IPS DF 4.7 (cell line): Measurements from ENCODE around the gene POLRMT.

Experiments
- DNase-seq: peaks from one replicate; pipeline ENCODE4 v3.0.0-alpha.2; 2013; ENCODE audit warnings: low spot score; ENCODE audit errors: extremely low read depth

POLRMT gene

GRCh38 chr19:579842-580155, 53.5 kb downstream of the POLRMT start:
- no peak for DNase-seq

DNA sequence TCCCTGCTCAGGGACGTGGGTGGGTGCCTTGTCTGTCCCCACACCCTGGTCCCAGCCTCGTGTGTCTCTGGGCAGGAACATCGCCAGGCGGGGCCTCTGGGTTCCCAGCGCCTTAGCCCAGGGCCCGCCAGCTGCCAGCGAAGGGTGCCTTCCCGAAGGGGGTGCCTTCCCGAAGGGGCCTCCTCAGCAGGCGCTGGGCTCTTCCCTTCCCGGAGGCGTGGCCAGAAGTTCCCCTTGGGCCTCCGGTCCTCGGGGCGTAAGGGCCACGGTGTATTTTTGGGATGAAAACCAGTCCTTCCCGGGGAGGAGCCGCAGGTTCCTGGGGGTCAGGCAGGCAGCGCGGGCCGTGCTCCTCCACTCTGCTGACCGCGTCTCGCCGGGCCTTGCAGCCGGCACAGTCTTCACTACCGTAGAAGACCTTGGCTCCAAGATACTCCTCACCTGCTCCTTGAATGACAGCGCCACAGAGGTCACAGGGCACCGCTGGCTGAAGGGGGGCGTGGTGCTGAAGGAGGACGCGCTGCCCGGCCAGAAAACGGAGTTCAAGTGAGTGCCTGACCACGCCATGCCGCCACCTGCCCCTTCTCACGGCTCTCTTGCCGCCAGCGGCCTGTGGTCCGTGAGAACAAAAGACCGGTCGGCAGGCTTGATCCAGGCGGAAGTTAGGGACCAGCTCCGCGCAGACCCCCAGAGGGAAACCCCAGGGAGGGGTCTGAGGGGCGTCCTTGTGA, 54.1 kb downstream of the POLRMT start:
- DNase-seq: no peak

- DNase-seq: no peak
These were observed 55.6 kb downstream of the POLRMT start for GRCh38 chr19:577439-578392.

DNA sequence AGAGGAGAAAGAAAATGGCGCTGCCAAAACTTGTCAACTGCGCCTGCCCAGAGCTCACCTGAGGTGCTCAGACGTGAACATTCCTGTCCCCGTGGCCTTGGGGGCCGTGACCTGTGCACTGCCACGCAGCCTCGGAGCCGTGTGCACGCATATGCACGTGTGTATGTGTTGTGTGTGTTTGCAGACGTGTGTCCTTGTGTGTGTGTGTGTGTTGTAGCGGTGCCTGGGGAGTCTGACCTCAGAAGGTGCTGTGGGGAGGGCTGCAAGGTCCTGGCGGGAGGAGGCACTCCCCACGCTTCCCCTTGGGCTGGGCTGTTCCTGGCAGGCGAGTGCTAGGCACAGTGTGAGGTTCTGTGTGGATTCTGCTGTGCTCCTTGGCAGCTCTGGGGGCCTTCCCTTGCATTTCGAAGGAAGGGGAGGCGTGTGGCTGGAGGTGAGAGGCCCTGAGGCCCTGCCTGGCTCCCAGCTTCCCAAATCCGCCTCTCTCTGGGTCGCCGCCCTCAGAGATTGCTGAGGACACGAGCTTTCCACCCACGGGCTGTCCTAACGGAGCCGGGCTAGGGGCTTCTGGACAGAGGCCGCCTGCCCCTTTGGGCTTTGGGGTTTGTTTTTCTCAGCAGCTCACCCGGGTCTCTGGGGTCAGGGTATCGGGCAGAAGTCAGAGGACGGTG, 56.4 kb downstream of the POLRMT start:
- no peak for DNase-seq

GRCh38 chr19:575527-576506, 57.5 kb downstream of the POLRMT start:
- no peak for DNase-seq

- DNase-seq: no peak
These were observed 58.4 kb downstream of the POLRMT start for GRCh38 chr19:574658-575526.

- no peak for DNase-seq
These were observed 59.9 kb downstream of the POLRMT start for GRCh38 chr19:573519-573825.

DNA sequence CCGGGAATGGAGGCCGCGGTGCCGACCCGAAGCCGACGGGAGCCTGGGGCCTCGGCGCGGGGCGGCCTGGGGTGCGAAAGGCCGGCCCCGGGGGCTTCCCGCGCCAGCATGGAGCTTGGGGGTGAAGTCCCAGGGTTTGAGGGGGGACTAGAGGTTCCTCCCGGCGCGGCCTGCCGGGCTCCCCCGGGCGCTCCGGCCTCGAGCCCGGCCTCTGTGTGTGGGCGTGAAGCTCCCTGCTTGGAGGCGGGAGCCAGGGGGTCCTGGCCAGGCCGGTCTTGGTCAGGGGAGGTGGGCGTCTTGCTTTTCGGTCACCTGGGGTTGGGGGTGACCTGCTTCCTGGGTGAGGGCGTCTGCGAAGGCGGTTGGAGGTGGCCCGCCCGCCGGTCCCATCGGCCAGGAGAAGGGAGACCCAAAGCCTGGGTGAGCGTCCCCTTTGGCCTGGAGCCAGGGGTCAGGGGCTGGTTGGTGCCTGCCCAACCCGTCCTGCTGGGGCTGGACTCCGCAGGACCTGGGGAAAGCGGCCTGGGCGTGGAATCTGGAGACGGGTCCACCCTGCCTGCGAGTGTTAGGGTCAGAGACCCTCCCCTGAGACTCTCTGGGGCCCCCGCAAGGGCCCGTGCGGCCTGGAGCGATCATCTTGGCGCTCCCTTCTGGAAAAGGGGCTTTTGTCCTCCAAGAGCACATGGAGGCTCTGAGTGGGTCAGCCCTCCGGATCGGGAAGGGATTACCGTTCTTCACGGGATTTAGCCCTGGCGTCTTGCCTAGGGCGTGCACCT, 60.4 kb downstream of the POLRMT start:
- no peak for DNase-seq

DNA sequence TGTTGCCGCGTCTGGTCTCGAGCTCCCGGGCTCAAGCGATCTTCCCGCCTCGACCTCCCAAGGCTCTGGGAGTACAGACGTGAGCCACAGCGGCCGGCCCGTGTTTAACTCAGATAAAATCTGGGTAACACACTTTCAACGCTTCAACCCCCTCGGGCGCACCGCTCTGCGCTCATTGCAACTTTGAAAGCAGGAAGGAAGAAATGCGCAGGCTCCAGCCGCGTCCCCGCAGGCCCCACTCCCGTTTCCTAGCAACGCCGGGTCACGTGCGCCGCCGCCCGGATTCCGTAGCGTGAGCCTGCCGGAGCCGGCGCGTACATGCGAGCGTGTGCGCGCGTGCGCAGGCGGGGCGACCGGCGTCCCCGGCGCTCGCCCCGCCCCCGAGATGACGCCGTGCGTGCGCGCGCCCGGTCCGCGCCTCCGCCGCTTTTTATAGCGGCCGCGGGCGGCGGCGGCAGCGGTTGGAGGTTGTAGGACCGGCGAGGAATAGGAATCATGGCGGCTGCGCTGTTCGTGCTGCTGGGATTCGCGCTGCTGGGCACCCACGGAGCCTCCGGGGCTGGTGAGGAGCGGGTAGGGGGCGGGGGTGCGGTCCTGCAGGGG, 61.1 kb downstream of the POLRMT start, which contains the start of gene BSG:
TSS of gene BSG (plus strand) at position 457 of the 603 bp plus-strand sequence. CDS start at position 496, 39 bp downstream.
- no peak for DNase-seq

DNA sequence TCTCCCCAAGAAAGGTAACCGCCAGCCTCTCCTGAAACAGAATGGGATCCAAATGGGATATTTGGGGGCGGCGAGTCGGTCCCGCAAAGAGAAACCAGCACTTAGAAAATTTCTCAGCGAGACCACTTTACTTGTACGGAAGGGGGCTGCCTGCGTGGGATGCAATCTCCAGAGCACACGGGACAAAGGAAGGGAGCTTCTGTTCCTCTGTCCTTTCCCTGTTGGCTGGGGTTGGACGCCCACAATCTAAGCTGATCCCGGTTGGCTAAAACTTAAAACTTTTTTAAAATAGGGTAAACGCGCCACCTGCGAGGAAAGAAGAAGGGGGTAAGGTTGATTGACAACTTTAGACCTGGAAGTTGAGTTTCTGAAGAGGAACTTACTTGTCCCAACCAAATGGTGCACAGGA, 61.8 kb downstream of the POLRMT start:
- no peak for DNase-seq

DNA sequence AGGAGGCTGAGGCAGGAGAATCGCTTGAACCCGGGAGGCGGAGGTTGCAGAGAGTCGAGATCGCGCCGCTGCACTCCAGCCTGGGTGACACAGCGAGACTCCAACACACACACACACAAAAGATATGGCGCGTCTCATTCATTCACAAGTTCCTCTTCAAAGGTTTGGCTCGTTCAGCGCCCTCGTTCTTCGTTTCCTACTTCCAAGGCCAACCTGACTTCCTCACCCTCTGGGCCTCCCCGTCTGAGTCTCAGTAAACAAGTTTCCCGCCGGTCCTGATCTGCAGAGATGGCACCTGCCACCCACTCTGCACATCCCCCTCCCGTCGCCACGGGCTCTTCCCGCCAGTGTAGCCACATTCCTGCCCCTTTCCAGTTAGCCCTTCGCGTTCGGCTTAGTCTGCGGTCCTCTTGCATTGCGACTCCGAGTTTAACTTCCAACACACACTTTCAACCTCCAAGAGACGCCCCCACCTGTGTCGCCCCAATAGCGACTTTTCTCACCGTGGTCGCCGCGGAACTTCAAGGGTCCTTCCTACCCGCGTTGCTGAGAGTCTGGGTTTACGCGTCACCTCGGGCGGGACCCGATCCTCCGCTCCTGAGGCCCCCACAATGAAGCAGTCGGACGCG, 62.3 kb downstream of the POLRMT start:
- DNase-seq: no peak

DNA sequence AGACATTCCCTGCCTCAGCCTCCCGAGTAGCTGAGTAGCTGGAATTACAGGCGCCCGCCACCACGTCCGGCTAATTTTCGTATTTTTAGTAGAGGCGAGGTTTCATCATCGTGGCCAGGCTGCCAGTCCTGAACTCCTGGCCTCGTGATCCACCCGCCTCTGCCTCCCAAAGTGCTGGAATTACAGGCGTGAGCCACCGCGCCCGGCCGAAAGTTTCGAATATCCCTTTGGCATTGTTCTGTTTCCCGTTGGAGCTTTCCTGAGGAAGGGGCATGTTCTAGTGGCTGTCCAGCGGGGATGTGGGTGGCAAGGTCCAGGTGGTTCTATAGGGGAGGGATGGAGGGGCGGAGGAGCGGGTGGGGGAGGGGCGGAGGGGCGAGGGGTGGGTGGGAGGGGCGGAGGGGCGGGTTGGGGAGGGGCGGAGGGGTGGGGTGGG, 63.1 kb downstream of the POLRMT start:
- no peak for DNase-seq

DNA sequence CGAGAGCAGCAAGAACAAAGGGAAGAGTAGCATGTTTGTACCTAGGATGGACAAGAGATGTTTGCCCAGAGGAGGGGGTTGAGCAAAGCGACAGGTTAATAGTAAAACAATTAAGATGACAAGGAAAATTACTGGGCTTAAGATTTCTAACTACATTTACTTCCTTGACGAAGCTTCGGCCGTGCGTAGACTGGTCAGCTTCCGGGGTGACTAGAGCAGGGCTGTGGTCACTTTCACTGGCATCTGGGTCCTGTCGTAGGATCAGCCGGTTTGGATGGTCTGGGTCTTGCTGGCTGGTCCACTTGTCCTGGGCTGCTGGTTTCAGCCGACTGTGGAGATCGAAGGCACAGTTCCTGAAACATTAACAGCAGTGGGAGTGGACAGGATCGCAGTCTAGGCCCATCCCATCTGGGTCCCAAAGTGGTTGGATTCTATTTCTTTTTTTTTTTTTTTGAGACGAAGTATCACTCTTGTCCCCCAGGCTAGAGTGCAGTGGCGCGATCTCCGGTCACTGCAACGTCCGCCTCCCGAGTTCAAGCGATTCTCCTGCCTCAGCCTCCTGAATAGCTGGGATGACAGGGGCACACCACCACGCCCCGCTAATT, 65.9 kb downstream of the POLRMT start:
- no peak for DNase-seq
